ENCODE results near the gene STAC2. TPM values are rescaled to one million over a fixed set of nuclear protein-coding genes. Genes with fewer than 3 reads are reported as not detected.

The STAC2 gene
- polyA plus RNA-seq, 1 donor from 2014 or later, result not detected

Other genes starting within 250 kb of the STAC2 start
- not detected for gene PLXDC1, start 74.3 kb downstream of the STAC2 start, polyA plus RNA-seq
- gene ARL5C, start 59.8 kb downstream of the STAC2 start, polyA plus RNA-seq, result not detected
- gene CACNB1, start 28.3 kb downstream of the STAC2 start, polyA plus RNA-seq, result 0.45 TPM
- gene RPL19, start 25.7 kb downstream of the STAC2 start, polyA plus RNA-seq, result 3,435 TPM
- 5.0 TPM for gene FBXL20, start 175.7 kb upstream of the STAC2 start, polyA plus RNA-seq
- 20.8 TPM for gene MED1, start 225.3 kb upstream of the STAC2 start, polyA plus RNA-seq
- 6.1 TPM for gene CDK12, start 235.5 kb upstream of the STAC2 start, polyA plus RNA-seq

All from IgD-negative memory B cell (primary cell).